Measurements from ENCODE around the gene FUT2. TPM values are rescaled to one million over a fixed set of nuclear protein-coding genes. Genes with fewer than 3 reads are reported as not detected.
A peak's percentile ranks its signal among the peaks of the same experiment; 100 is the strongest.

FUT2 gene
- total RNA-seq, 1 donor from 2014 or later = 9.0 TPM

DNA sequence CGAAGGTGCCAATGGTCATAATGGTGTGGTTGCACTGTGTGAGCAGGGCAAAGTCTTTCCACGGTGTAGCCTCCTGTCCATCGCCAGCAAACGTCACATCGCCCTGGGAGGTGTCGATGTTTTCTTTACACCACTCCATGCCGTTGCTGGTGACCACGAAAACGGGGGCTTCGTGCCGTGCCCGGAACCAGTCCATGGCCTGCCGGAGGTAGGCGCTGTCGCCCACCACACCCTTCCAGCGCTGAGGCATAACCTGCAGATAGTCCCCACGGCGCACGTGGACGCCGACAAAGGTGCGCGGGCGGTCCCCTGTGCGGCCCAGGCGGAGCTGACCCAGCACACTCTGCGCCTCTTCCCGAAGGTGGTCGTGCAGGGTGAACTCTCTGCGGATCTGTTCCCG, 54.6 kb downstream of the FUT2 start:
- H3K27ac Mint-ChIP-seq = no peak overlapping the region
- H3K4me3 Mint-ChIP-seq = peak overlapping the region; percentile 77
- no peaks in the 10 kb centered on the region for H3K9me3 Mint-ChIP-seq
- no peak for DNase-seq (ENCODE audit: extremely low spot score, unreplicated experiment)
- TF ChIP-seq, protein P1, sequence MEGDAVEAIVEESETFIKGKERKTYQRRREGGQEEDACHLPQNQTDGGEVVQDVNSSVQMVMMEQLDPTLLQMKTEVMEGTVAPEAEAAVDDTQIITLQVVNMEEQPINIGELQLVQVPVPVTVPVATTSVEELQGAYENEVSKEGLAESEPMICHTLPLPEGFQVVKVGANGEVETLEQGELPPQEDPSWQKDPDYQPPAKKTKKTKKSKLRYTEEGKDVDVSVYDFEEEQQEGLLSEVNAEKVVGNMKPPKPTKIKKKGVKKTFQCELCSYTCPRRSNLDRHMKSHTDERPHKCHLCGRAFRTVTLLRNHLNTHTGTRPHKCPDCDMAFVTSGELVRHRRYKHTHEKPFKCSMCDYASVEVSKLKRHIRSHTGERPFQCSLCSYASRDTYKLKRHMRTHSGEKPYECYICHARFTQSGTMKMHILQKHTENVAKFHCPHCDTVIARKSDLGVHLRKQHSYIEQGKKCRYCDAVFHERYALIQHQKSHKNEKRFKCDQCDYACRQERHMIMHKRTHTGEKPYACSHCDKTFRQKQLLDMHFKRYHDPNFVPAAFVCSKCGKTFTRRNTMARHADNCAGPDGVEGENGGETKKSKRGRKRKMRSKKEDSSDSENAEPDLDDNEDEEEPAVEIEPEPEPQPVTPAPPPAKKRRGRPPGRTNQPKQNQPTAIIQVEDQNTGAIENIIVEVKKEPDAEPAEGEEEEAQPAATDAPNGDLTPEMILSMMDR (conservative IDR thresholded peaks at IDR 0.05) = no peak
- H3K36me3 Mint-ChIP-seq = peaks cover 5% of the 10 kb centered on the region
- H3K27me3 Mint-ChIP-seq = peaks cover 34% of the 10 kb centered on the region
- H3K4me1 Mint-ChIP-seq (ENCODE audit: unreplicated experiment) = peaks cover 18% of the 10 kb centered on the region

DNA sequence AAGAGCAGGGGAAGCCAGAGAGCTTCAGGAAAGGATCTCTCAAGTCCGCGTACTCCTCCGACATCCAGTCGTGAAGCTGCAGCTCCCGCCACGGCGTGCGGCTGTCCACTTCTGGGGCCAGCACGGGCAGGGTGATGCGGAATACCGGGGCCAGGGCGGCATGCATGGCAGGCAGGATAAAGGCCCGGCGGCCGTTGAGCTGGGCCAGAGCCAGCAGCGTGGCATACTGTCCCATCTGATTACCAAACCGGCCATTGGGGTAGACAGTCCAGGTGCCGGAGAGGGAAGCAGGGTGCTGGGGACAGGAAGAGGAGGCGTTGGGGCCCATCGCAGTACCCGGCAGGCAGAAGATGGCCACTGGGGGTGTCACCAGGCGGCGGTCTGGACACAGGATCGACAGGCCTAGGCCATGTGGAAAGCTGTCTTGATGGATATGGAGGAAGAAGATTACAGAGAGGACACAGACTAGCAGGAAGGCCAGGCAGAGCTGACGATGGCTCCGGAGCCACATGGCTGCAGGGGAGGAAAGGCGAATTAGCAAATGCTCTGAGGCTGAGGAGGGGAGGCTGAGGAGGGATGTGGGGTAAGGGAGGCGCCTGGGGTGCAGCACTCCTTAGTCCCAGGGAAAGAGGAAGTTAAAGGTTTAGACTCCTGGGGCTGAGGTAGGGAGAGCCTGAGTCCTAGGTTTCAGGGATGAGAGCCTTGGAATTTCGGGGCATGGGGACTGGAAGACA, 55.2 kb downstream of the FUT2 start:
- Mint-ChIP-seq H3K36me3 (peaks cover 5% of the 10 kb centered on the region), H3K9me3 (no peaks in the 10 kb centered on the region), H3K27me3 (peaks cover 34% of the 10 kb centered on the region), H3K4me1 (ENCODE audit: unreplicated experiment) (peaks cover 18% of the 10 kb centered on the region), H3K4me3 (peak overlapping the region; percentile 77), H3K27ac (no peak overlapping the region)
- no peak for DNase-seq (ENCODE audit: extremely low spot score, unreplicated experiment)
- TF ChIP-seq, protein P1 (conservative IDR thresholded peaks at IDR 0.05) = no peak

DNA sequence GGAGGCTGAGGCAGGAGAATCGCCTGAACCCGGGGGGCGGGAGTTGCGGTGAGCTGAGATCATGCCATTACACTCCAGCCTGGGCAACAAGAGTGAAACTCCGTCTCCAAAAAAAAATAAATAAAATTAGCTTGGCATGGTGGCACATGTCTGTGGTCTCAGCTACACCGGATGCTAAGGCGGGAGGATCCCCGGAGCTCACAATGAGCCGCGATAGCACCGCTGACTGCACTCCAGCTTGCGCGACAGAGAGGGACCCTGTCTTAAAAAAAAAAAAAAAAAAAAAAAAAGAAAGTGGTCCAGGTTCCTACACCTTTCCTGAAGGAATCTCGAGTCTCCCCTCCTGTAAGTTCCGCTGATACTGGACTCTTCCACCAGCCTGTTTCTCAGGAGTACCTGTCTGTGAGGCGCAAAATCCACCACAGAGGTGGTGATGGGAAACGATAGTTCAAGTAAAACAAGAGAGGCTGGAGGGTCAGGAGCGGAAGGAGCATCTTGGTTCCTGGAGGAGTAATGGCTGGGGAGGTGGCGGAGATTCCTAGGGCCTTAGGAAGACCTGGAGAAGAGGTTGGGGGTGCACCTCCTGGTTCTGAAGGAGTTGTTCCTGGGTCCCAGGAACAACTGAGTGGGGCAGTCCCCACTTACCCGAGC, 56.2 kb downstream of the FUT2 start:
- H3K27me3 Mint-ChIP-seq = peaks cover 34% of the 10 kb centered on the region
- H3K36me3 Mint-ChIP-seq = no peaks in the 10 kb centered on the region
- no peak for DNase-seq (ENCODE audit: extremely low spot score, unreplicated experiment)
- H3K27ac Mint-ChIP-seq = peak overlapping the region; percentile 83
- peak overlapping the region; percentile 90 for H3K4me3 Mint-ChIP-seq
- no peaks in the 10 kb centered on the region for H3K9me3 Mint-ChIP-seq
- peaks cover 18% of the 10 kb centered on the region for H3K4me1 Mint-ChIP-seq (ENCODE audit: unreplicated experiment)
- TF ChIP-seq, protein P1 (conservative IDR thresholded peaks at IDR 0.05) = no peak

DNA sequence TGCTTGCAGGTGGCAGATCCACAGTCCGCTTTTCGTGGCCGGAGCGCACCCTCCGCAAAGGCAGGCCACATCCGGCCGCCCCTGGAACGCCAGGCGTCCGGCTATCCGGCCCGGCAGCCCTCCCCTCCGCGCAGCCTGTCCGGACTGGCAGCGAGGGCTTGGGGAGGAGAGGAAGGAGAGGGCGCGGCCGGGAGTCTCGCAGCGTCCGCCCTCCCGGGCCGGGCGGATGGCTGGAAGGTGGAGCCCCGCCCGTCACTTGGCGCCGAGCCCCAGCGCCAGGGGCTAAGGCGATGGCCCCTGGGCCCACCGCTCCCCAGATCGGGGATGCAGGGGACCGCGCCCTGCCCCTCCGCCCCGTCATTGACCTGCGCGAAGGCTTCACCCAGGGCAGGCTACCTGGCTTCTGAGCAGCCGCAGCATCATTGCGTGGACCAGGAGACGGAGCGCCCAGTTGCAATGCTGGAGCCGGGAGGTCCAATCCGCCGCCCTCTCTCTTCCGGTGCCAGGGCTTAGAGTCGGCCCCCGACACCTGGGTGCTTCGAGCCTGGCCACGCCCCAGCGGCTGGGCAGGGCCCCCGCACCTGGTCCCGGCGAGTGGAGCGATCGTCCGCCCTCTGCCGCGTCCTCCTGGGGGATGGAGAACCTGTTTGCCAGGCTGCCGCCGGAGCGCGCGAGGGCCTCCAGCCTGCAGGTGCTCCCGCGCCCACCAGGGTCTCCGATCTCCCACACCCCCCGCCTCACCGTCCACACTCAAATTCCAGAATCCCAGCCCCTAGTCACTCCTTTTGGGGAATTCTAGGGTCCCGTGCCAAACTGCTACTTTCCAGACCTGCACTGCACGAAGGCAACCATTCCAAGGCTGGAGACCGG, 57.0 kb downstream of the FUT2 start, which contains the start of gene FUT1:
TSS of gene FUT1 (minus strand) at position 146 of the 870 bp plus-strand sequence. CDS start 1,360 bp downstream, outside the sequence.
- peak within 1 kb of the TSS; percentile 90 for H3K4me3 Mint-ChIP-seq
- no peaks in the 10 kb centered on the region for H3K9me3 Mint-ChIP-seq
- H3K27ac Mint-ChIP-seq = peak within 1 kb of the TSS; percentile 95
- peak; percentile 89 for DNase-seq (ENCODE audit: extremely low spot score, unreplicated experiment)
- H3K27me3 Mint-ChIP-seq = peaks cover 34% of the 10 kb centered on the region
- peaks cover 18% of the 10 kb centered on the region for H3K4me1 Mint-ChIP-seq (ENCODE audit: unreplicated experiment)
- TF ChIP-seq, protein P1 (conservative IDR thresholded peaks at IDR 0.05) = peak; percentile 64
- no peaks in the 10 kb centered on the region for H3K36me3 Mint-ChIP-seq

DNA sequence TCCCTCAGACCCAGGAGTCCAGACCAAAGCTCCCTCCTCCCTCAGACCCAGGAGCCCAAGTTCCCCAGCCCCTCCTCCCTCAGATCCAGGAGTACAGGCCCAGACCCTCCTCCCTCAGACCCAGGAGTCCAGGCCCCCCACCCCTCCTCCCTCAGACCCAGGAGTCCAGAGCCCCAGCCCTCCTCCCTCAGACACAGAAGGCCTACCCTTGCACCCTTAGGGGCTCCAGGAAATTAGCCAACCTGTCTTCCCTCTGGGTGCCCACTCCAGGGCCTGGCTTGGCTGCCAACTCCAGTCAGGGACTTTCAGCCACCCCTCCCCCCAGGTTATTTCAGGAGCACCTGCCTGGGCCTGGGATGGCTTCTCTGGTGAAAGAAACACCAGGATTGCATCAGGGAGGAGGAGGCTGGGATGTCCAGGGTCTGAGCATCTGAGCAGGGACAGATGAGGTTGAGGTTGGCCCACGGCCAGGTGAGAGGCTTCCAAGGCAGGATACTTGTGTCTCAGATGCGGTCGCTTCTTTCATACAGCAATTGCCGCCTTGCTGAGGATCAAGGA, 59.4 kb downstream of the FUT2 start, which contains the start of gene FGF21:
TSS of gene FGF21 (plus strand) at position 441 of the 558 bp plus-strand sequence. CDS start 713 bp downstream, outside the sequence.
- TF ChIP-seq, protein P1 (conservative IDR thresholded peaks at IDR 0.05) = no peak
- H3K9me3 Mint-ChIP-seq = no peaks in the 10 kb centered on the region
- peaks cover 14% of the 10 kb centered on the region for H3K4me1 Mint-ChIP-seq (ENCODE audit: unreplicated experiment)
- no peak within 1 kb of the TSS for H3K4me3 Mint-ChIP-seq
- no peak for DNase-seq (ENCODE audit: extremely low spot score, unreplicated experiment)
- peaks cover 34% of the 10 kb centered on the region for H3K27me3 Mint-ChIP-seq
- H3K36me3 Mint-ChIP-seq = no peaks in the 10 kb centered on the region
- H3K27ac Mint-ChIP-seq = peak within 1 kb of the TSS; percentile 95
